ENCODE data around the gene PRR4. TPM values are rescaled to one million over a fixed set of nuclear protein-coding genes. Genes with fewer than 3 reads are reported as not detected.

PRR4 gene
- total and polyA plus RNA-seq, 2 donors (not counting 3 experiments of a cell fraction or from before 2014, with no cell fraction given), result 2.4 to 2.8 TPM

GRCh38 chr12:10829994-10830393, 19.3 kb downstream of the PRR4 start:
- H3K4me3 ChIP-seq (replicated peaks in 1 of 3; ENCODE audit: insufficient read depth in 1 of 3, low read depth in 1 of 3, low read length in 3 of 3), result no peak overlapping the region
- DNase-seq (ENCODE audit: low read depth, low spot score) (no peak), FAIRE-seq (no peak)
- H3K9me3 ChIP-seq (replicated peaks; ENCODE audit: control insufficient read depth, insufficient read depth, low read length), result no peaks in the 10 kb centered on the region
- TF ChIP-seq POLR2A (IDR thresholded peaks at IDR 0.05; ENCODE audit: low read depth, low read length) (no peak), EZH2 (IDR thresholded peaks at IDR 0.05; ENCODE audit: borderline replicate concordance, low read depth, low read length, severe bottlenecking) (no peak), JUN (IDR thresholded peaks at IDR 0.05; ENCODE audit: borderline replicate concordance, insufficient read depth, insufficient read length, low read depth) (no peak), CTCF (IDR thresholded peaks at IDR 0.05; ENCODE audit: extremely low read depth in 1 of 2, insufficient read depth in 1 of 2, low read depth in 1 of 2, low read length in 2 of 2) (no peak), MAX (IDR thresholded peaks at IDR 0.05; ENCODE audit: insufficient read depth, insufficient read length) (no peak)
- no peaks in the 10 kb centered on the region for H3K9me1 ChIP-seq (replicated peaks; ENCODE audit: control insufficient read depth, extremely low read depth, insufficient read depth, low read length)
- no peak overlapping the region for H2AFZ ChIP-seq (ENCODE audit: low read depth, low read length)
- H3K4me2 ChIP-seq (ENCODE audit: insufficient read depth, low read length), result no peak overlapping the region
- intact Hi-C loops (cut with micrococcal nuclease) (no loop called here), dilution Hi-C loops (cut with MboI; ENCODE audit: extremely low pct_ligation_motif_present, low sequenced_read_pairs) (no loop called here)
- ChIA-PET POLR2A (no interaction called here), CTCF (no interaction called here)
- no peaks in the 10 kb centered on the region for H3K27me3 ChIP-seq (ENCODE audit: control insufficient read depth in 2 of 2, insufficient read depth in 2 of 2, low read length in 2 of 2)
- no peaks in the 10 kb centered on the region for H3K36me3 ChIP-seq (ENCODE audit: control insufficient read depth in 2 of 2, extremely low read depth in 1 of 2, insufficient read depth in 2 of 2, low read length in 2 of 2)
- no peaks in the 10 kb centered on the region for H3K4me1 ChIP-seq (ENCODE audit: control insufficient read depth, extremely low read depth, insufficient read depth, low read length)
- H3K79me2 ChIP-seq (ENCODE audit: control insufficient read depth, insufficient read depth, low read length), result no peaks in the 10 kb centered on the region
- no peaks in the 10 kb centered on the region for H4K20me1 ChIP-seq (replicated peaks; ENCODE audit: control insufficient read depth, extremely low read depth, insufficient read depth, low read length)
- BruUV-seq (replicated peaks), result no TSS peak
- no peak overlapping the region for H3K9ac ChIP-seq (replicated peaks; ENCODE audit: extremely low read depth, insufficient read depth, low read length)
- H3K27ac ChIP-seq (ENCODE audit: insufficient read depth, low read depth, low read length), result no peak overlapping the region

- no peaks in the 10 kb centered on the region for H3K9me3 ChIP-seq (replicated peaks; ENCODE audit: control insufficient read depth, insufficient read depth, low read length)
- no peak within 1 kb of the TSS for H2AFZ ChIP-seq (ENCODE audit: low read depth, low read length)
- H3K27ac ChIP-seq (ENCODE audit: insufficient read depth, low read depth, low read length), result no peak within 1 kb of the TSS
- no peaks in the 10 kb centered on the region for H3K27me3 ChIP-seq (ENCODE audit: control insufficient read depth in 2 of 2, insufficient read depth in 2 of 2, low read length in 2 of 2)
- intact Hi-C loops (cut with micrococcal nuclease), result no loop called here
- TF ChIP-seq POLR2A (IDR thresholded peaks at IDR 0.05; ENCODE audit: low read depth, low read length) (no peak), CTCF (IDR thresholded peaks at IDR 0.05; ENCODE audit: extremely low read depth in 1 of 2, insufficient read depth in 1 of 2, low read depth in 1 of 2, low read length in 2 of 2) (no peak), EZH2 (IDR thresholded peaks at IDR 0.05; ENCODE audit: borderline replicate concordance, low read depth, low read length, severe bottlenecking) (no peak), MYC (IDR thresholded peaks at IDR 0.05; ENCODE audit: low read depth, low read length) (no peak), POLR2AphosphoS5 (IDR thresholded peaks at IDR 0.05; ENCODE audit: insufficient read depth, low read depth, low read length) (no peak), GATA2 (IDR thresholded peaks at IDR 0.05; ENCODE audit: insufficient read depth, insufficient read length, low read depth, low read length) (no peak), MAX (IDR thresholded peaks at IDR 0.05; ENCODE audit: insufficient read depth, insufficient read length) (no peak), JUN (IDR thresholded peaks at IDR 0.05; ENCODE audit: borderline replicate concordance, insufficient read depth, insufficient read length, low read depth) (no peak), FOS (IDR thresholded peaks at IDR 0.05; ENCODE audit: borderline replicate concordance, insufficient read depth, low read length) (no peak)
- H3K4me3 ChIP-seq (replicated peaks in 1 of 3; ENCODE audit: insufficient read depth in 1 of 3, low read depth in 1 of 3, low read length in 3 of 3), result no peak within 1 kb of the TSS
- DNase-seq (ENCODE audit: low read depth, low spot score) (no peak), FAIRE-seq (no peak)
- dilution Hi-C loops (cut with MboI; ENCODE audit: extremely low pct_ligation_motif_present, low sequenced_read_pairs), result no loop called here
- no peak within 1 kb of the TSS for H3K4me2 ChIP-seq (ENCODE audit: insufficient read depth, low read length)
- POLR2A ChIA-PET, result no interaction called here
- no peaks in the 10 kb centered on the region for H3K4me1 ChIP-seq (ENCODE audit: control insufficient read depth, extremely low read depth, insufficient read depth, low read length)
- no peaks in the 10 kb centered on the region for H3K36me3 ChIP-seq (ENCODE audit: control insufficient read depth in 2 of 2, extremely low read depth in 1 of 2, insufficient read depth in 2 of 2, low read length in 2 of 2)
- H3K9ac ChIP-seq (replicated peaks; ENCODE audit: extremely low read depth, insufficient read depth, low read length), result no peak within 1 kb of the TSS
- CTCF ChIA-PET, result no interaction called here
- H3K79me2 ChIP-seq (ENCODE audit: control insufficient read depth, insufficient read depth, low read length), result no peaks in the 10 kb centered on the region
- no TSS peak for BruUV-seq (replicated peaks)
- no peaks in the 10 kb centered on the region for H3K9me1 ChIP-seq (replicated peaks; ENCODE audit: control insufficient read depth, extremely low read depth, insufficient read depth, low read length)
- H4K20me1 ChIP-seq (replicated peaks; ENCODE audit: control insufficient read depth, extremely low read depth, insufficient read depth, low read length), result no peaks in the 10 kb centered on the region
Observed at GRCh38 chr12:10826258-10826657, 23.0 kb downstream of the PRR4 start, which contains the start of gene TAS2R10. Gene TAS2R10, minus strand, starts transcription at chr12:10826358. Its CDS starts 89 bp downstream, at chr12:10826269.

Measured in endothelial cell of umbilical vein (primary cell).